Type B pancreatic cell (in vitro differentiated cells): ENCODE data around the gene NUDT3. TPM values are rescaled to one million over a fixed set of nuclear protein-coding genes. Genes with fewer than 3 reads are reported as not detected.

Experiments
- DNase-seq: peaks from one replicate; pipeline ENCODE4 v3.0.0; 2021; ENCODE audit warnings: mixed read lengths; ENCODE audit not compliant: unreplicated experiment; ENCODE audit errors: extremely low spot score
- H3K27ac Mint-ChIP-seq: 2 replicates; pipeline ENCODE4 v1.8.0; 2021; ENCODE audit warnings: mild to moderate bottlenecking, mixed read lengths
- H3K27me3 Mint-ChIP-seq: 2 replicates; pipeline ENCODE4 v1.8.0; 2021; ENCODE audit warnings: mixed read lengths
- H3K36me3 Mint-ChIP-seq: 2 replicates; pipeline ENCODE4 v1.8.0; 2021; ENCODE audit warnings: mixed read lengths
- H3K4me1 Mint-ChIP-seq: one replicate; pipeline ENCODE4 v1.8.0; 2021; ENCODE audit warnings: mixed read lengths; ENCODE audit not compliant: unreplicated experiment
- H3K4me3 Mint-ChIP-seq: 2 replicates; pipeline ENCODE4 v1.8.0; 2021; ENCODE audit warnings: mild to moderate bottlenecking, mixed read lengths
- H3K9me3 Mint-ChIP-seq: 2 replicates; pipeline ENCODE4 v1.8.0; 2021; ENCODE audit warnings: mixed read lengths
- CTCF ChIP-seq: fragments of 200-600 bp; sonication (generic); conservative IDR thresholded peaks from 2 replicates; pipeline ENCODE4 v1.5.0; 2021; ENCODE audit warnings: antibody characterized with exemption, mild to moderate bottlenecking
- microRNA-seq: library from miRNA; unstranded; fragments of <30 nt; microRNA quantifications from one replicate; pipeline ENCODE4, GENCODE V29; 2020
- total RNA-seq: library from RNA; stranded (reverse); gene quantifications from 2 replicates; pipeline ENCODE4 v1.2.1, GENCODE V29; 2021; ENCODE audit warnings: low replicate concordance

NUDT3 gene
- total RNA-seq, 1 donor from 2014 or later: 31.9 TPM

DNA sequence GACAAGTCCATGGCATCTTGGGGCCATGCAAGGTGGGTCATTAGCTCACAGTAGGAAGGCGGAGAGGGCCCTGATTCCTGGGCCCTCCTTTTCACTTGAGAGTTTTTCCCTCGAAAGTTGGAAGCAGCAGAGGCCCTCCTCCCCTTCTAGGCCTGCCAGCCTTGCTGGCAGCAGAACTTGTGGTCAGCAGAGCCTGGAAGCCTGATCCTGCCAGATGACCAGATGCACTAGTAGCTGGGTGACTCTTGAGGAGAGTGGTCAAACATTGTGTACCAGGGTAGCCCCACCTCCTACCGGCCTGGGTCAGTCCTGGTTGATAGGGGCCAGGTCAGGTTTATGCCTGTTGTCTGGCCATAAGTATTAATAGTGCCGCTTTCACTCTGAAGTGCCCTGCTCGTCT, 159.6 kb downstream of the NUDT3 start:
- Mint-ChIP-seq H3K4me3 (no peak overlapping the region), H3K27ac (peak overlapping the region; percentile 41), H3K27me3 (no peaks in the 10 kb centered on the region), H3K4me1 (peaks cover 15% of the 10 kb centered on the region), H3K9me3 (no peaks in the 10 kb centered on the region), H3K36me3 (no peaks in the 10 kb centered on the region)
- no peak for TF ChIP-seq CTCF
- DNase-seq: no peak

- no peak for TF ChIP-seq CTCF
- Mint-ChIP-seq H3K27me3 (no peaks in the 10 kb centered on the region), H3K9me3 (no peaks in the 10 kb centered on the region), H3K4me1 (peaks cover 15% of the 10 kb centered on the region), H3K27ac (no peak overlapping the region), H3K4me3 (no peak overlapping the region), H3K36me3 (no peaks in the 10 kb centered on the region)
- no peak for DNase-seq
Measured at GRCh38 chr6:34231566-34232336, 160.7 kb downstream of the NUDT3 start.

- no peak overlapping the region for H3K4me3 Mint-ChIP-seq
- H3K9me3 Mint-ChIP-seq: no peaks in the 10 kb centered on the region
- peak overlapping the region; percentile 9 for H3K27ac Mint-ChIP-seq
- no peak for DNase-seq
- TF ChIP-seq CTCF: no peak
- H3K36me3 Mint-ChIP-seq: no peaks in the 10 kb centered on the region
- H3K27me3 Mint-ChIP-seq: no peaks in the 10 kb centered on the region
- peaks cover 15% of the 10 kb centered on the region for H3K4me1 Mint-ChIP-seq
Measured at GRCh38 chr6:34230653-34231371, 161.7 kb downstream of the NUDT3 start.

- Mint-ChIP-seq H3K9me3 (no peaks in the 10 kb centered on the region), H3K4me1 (peaks cover 15% of the 10 kb centered on the region), H3K27ac (no peak overlapping the region), H3K36me3 (no peaks in the 10 kb centered on the region), H3K4me3 (no peak overlapping the region), H3K27me3 (no peaks in the 10 kb centered on the region)
- no peak for DNase-seq
- no peak for TF ChIP-seq CTCF
Measured at GRCh38 chr6:34229877-34230276, 162.6 kb downstream of the NUDT3 start.

Small RNA genes lying within 50 kb of the gene (microRNA-seq; reads per million reads assigned to microRNA genes)
- not detected for gene MIR6835

Other genes with a start within 250 kb of the NUDT3 start
- gene GRM4, start 246.6 kb downstream of the NUDT3 start, total RNA-seq: 2.2 and 4.2 TPM in 2 replicates
- gene HMGA1, start 155.8 kb downstream of the NUDT3 start, total RNA-seq: 244 and 355 TPM in 2 replicates
- gene SMIM29, start 143.7 kb downstream of the NUDT3 start, total RNA-seq: 16.0 and 20.8 TPM in 2 replicates
- gene RPS10, start 33.4 kb upstream of the NUDT3 start, total RNA-seq: 1,583 and 1,590 TPM in 2 replicates
- gene PACSIN1, start 73.4 kb upstream of the NUDT3 start, total RNA-seq: 3.4 and 12.5 TPM in 2 replicates
- gene SPDEF, start 163.7 kb upstream of the NUDT3 start, total RNA-seq: 0.62 and 1.6 TPM in 2 replicates